Natural killer cell (primary cell): ENCODE data around the gene TSNAX. TPM values are rescaled to one million over a fixed set of nuclear protein-coding genes. Genes with fewer than 3 reads are reported as not detected.

ENCODE experiments used
- ATAC-seq, 3 donors: fragments of 150-1000 bp in 2 of 3; fragments of 200-7000 bp in 1 of 3; cut with Tn5 transposase; 1 replicate in 1 of 3; 2 replicates in 2 of 3; pipeline ENCODE4 v1.10.0; 2021; ENCODE audit warnings: mild to moderate bottlenecking in 2 of 3, moderate library complexity in 2 of 3
- DNase-seq, 2 donors: peaks; one replicate each; pipeline versions ENCODE4 v3.0.0 to v3.0.0-alpha.2; 2013 to 2021; ENCODE audit warnings: mixed read lengths in 1 of 2
- H3K27ac ChIP-seq: one replicate; pipeline ENCODE4 v1.5.1; 2013; ENCODE audit warnings: mild to moderate bottlenecking, low read length
- H3K27me3 ChIP-seq: one replicate; pipeline ENCODE4 v1.6.1; 2013; ENCODE audit warnings: low read length; ENCODE audit not compliant: control insufficient read depth, insufficient read depth
- H3K36me3 ChIP-seq: one replicate; pipeline ENCODE4 v1.6.1; 2013; ENCODE audit warnings: low read length; ENCODE audit not compliant: control insufficient read depth, insufficient read depth
- H3K4me1 ChIP-seq: one replicate; pipeline ENCODE4 v1.6.1; 2013; ENCODE audit warnings: low read length; ENCODE audit not compliant: control insufficient read depth, insufficient read depth
- H3K4me3 ChIP-seq: one replicate; pipeline ENCODE4 v1.5.1; 2013; ENCODE audit warnings: low read length
- H3K9me3 ChIP-seq: one replicate; pipeline ENCODE4 v1.6.1; 2013; ENCODE audit warnings: low read length; ENCODE audit not compliant: control insufficient read depth, insufficient read depth
- H3K27ac Mint-ChIP-seq, 2 donors: one replicate each; pipeline ENCODE4 v1.8.0; 2022; ENCODE audit warnings: mild to moderate bottlenecking in 2 of 2, mixed read lengths in 2 of 2, moderate library complexity in 1 of 2
- H3K27me3 Mint-ChIP-seq, 2 donors: one replicate each; pipeline ENCODE4 v1.8.0; 2022; ENCODE audit warnings: low read depth in 2 of 2, mixed read lengths in 2 of 2
- H3K36me3 Mint-ChIP-seq: one replicate; pipeline ENCODE4 v1.8.0; 2022; ENCODE audit warnings: mixed read lengths
- H3K4me1 Mint-ChIP-seq, 2 donors: one replicate each; pipeline ENCODE4 v1.8.0; 2022; ENCODE audit warnings: mixed read lengths in 2 of 2
- H3K4me3 Mint-ChIP-seq: one replicate; pipeline ENCODE4 v1.8.0; 2022; ENCODE audit warnings: mild to moderate bottlenecking, moderate library complexity, mixed read lengths
- H3K9me3 Mint-ChIP-seq, 2 donors: one replicate each; pipeline ENCODE4 v1.8.0; 2022; ENCODE audit warnings: mixed read lengths in 2 of 2
- CTCF ChIP-seq: fragments of 200-600 bp; IDR thresholded peaks from one replicate; pipeline ENCODE4 v1.8.0; 2022; ENCODE audit warnings: antibody characterized with exemption
- WGBS: methylation state at CpG from one replicate; pipeline ENCODE4 v1.1.7; 2013; ENCODE audit warnings: missing lambda C conversion rate; ENCODE audit not compliant: insufficient coverage; 5-methylcytosine and 5-hydroxymethylcytosine counted together
- intact Hi-C: fragments of 100-400 bp; cut with micrococcal nuclease; formaldehyde crosslinking; loops from one replicate; pipeline ENCODE4 v1.14.2; 2022
- total RNA-seq, 4 donors: library from RNA; stranded (reverse); fragments of 120-200 nt in 1 of 4; gene quantifications; one replicate each; pipeline versions ENCODE4 v1.2.3 to v1.2.4, GENCODE V29; 2013 to 2022

TSNAX gene
- total RNA-seq, 3 donors from 2014 or later (not counting 1 experiment from before 2014, with no cell fraction given): 35.6 to 49.3 (median 44.8) TPM

DNA sequence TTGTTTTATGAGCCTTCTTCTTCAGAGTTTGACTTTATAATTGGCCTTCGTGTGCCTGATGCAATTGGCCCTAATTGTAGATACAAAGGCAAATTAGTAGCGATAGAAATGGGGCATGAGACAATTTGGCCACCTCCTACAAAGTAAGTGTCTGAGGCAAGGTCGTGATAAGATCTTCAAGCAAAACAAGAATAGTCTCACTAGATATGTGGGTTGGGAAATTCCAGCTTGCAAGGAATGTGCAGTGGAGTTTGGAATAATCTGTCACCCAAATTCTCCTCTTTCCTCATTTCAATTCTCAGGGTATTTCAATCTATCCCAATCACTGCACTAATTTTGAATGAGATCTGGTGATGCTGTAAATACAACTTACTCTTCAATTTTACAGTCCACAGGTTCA, 11.4 kb upstream of the TSNAX start:
- no peaks in the 10 kb centered on the region for H3K27me3 ChIP-seq
- no peak overlapping the region for H3K4me3 ChIP-seq
- Mint-ChIP-seq H3K4me3 (no peak overlapping the region), H3K4me1 (no peaks in the 10 kb centered on the region), H3K27me3 (peaks cover 15 to 31% of the 10 kb centered on the region in 2 donors), H3K36me3 (no peaks in the 10 kb centered on the region), H3K27ac (no peak overlapping the region), H3K9me3 (no peaks in the 10 kb centered on the region)
- no peak for ATAC-seq
- TF ChIP-seq CTCF: no peak
- no peaks in the 10 kb centered on the region for H3K9me3 ChIP-seq
- no peaks in the 10 kb centered on the region for H3K4me1 ChIP-seq
- H3K27ac ChIP-seq: no peak overlapping the region
- WGBS: 81% methylated on average over 3 of the region's 3 CpGs
- H3K36me3 ChIP-seq: no peaks in the 10 kb centered on the region
- no peak for DNase-seq
- intact Hi-C loops: no loop called here

DNA sequence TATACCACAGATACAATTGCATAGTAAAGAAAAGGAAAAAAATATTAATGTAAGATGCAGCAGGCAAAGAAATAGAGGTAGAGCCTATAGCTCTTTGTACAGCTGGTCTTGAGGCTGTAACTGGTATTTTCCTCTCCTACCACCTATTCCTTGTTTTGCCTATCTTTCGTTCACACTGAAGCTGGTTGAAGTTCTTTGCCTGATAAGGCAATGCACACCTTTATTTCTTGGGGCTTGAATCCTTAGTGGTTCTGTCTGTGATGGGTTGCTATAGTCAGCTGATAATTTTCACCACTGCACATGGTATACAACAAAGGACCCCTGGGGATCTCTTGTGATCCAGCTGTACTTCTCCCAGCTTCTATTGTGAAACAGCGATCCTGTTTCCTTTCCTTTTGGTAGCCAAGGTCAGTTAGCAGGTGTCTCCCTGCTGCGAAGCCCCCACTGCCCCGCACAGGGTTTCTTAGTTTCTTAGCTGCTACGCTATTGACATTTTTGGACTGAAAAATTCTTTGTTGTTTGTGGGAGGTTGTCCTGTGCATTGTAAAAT, 9.9 kb upstream of the TSNAX start:
- DNase-seq: no peak
- TF ChIP-seq CTCF: no peak
- H3K27ac ChIP-seq: no peak overlapping the region
- Mint-ChIP-seq H3K36me3 (no peaks in the 10 kb centered on the region), H3K27me3 (peaks cover 11 to 31% of the 10 kb centered on the region in 2 donors), H3K4me1 (no peaks in the 10 kb centered on the region), H3K9me3 (no peaks in the 10 kb centered on the region), H3K4me3 (no peak overlapping the region), H3K27ac (no peak overlapping the region)
- no peaks in the 10 kb centered on the region for H3K4me1 ChIP-seq
- intact Hi-C loops: no loop called here
- H3K36me3 ChIP-seq: no peaks in the 10 kb centered on the region
- H3K27me3 ChIP-seq: no peaks in the 10 kb centered on the region
- ATAC-seq: no peak
- H3K4me3 ChIP-seq: no peak overlapping the region
- H3K9me3 ChIP-seq: no peaks in the 10 kb centered on the region
- WGBS: 94% methylated on average over 4 of the region's 5 CpGs

GRCh38 chr1:231519166-231519565, 9.3 kb upstream of the TSNAX start:
- Histone ChIP-seq H3K27ac (no peak overlapping the region), H3K27me3 (no peaks in the 10 kb centered on the region), H3K4me3 (no peak overlapping the region), H3K9me3 (no peaks in the 10 kb centered on the region), H3K4me1 (no peaks in the 10 kb centered on the region), H3K36me3 (no peaks in the 10 kb centered on the region)
- no peak for TF ChIP-seq CTCF
- DNase-seq: no peak
- peaks cover 11 to 31% of the 10 kb centered on the region in 2 donors for H3K27me3 Mint-ChIP-seq
- no peaks in the 10 kb centered on the region for H3K36me3 Mint-ChIP-seq
- WGBS: no CpG with 5 or more reads among the region's 2 CpGs
- H3K4me1 Mint-ChIP-seq: no peaks in the 10 kb centered on the region
- intact Hi-C loops: no loop called here
- H3K27ac Mint-ChIP-seq: no peak overlapping the region
- H3K9me3 Mint-ChIP-seq: no peaks in the 10 kb centered on the region
- H3K4me3 Mint-ChIP-seq: no peak overlapping the region
- ATAC-seq: no peak

DNA sequence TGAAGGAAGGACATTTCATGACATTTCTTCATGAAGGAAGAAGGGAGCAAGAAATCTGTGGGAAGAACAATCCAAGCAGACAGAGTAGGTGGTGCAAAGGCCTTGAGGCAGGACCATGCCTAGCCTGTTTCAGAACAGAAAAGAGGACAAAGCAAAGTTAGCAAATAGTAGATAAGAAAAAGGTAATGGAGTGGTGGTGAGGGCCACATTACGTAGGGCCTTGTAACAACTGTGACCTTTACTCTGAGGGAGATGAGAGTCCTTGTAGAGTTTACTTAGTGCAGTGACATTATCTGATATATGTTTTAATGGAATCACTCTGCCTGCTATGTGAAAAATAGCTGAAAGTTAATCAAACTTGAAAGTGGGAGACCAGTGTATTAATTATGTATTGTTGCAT, 6.4 kb upstream of the TSNAX start:
- ATAC-seq (no peak), DNase-seq (no peak)
- no peaks in the 10 kb centered on the region for H3K36me3 ChIP-seq
- H3K27ac Mint-ChIP-seq: no peak overlapping the region
- H3K4me3 Mint-ChIP-seq: no peak overlapping the region
- no peaks in the 10 kb centered on the region for H3K36me3 Mint-ChIP-seq
- no peak overlapping the region for H3K27ac ChIP-seq
- no peaks in the 10 kb centered on the region for H3K4me1 Mint-ChIP-seq
- peaks cover 8 to 14% of the 10 kb centered on the region in 2 donors for H3K27me3 Mint-ChIP-seq
- no peaks in the 10 kb centered on the region for H3K9me3 Mint-ChIP-seq
- intact Hi-C loops: loop anchor here (10.0 kb wide), 1 partner anchor 477 kb away; the partner anchor contains the start of gene FAM89A
- H3K4me3 ChIP-seq: no peak overlapping the region
- no peaks in the 10 kb centered on the region for H3K9me3 ChIP-seq
- no peaks in the 10 kb centered on the region for H3K4me1 ChIP-seq
- no peaks in the 10 kb centered on the region for H3K27me3 ChIP-seq
- TF ChIP-seq CTCF: no peak
- WGBS: 100% methylated on average over 1 of the region's 1 CpG
